Right cardiac atrium (tissue), 5 donors: ENCODE data around the gene GTF2A1L. TPM values are rescaled to one million over a fixed set of nuclear protein-coding genes. Genes with fewer than 3 reads are reported as not detected.
"Not testable (repeated sequence)": the region's sequence is repeated elsewhere in the genome, so short reads cannot be mapped to it uniquely, and the experiment has no call there.

Experiments
- ATAC-seq, 2 donors: fragments of 200-7000 bp; cut with Tn5 transposase; one replicate each; pipeline versions ENCODE4 v1.8.0 to v1.9.1; 2020; ENCODE audit warnings: moderate library complexity in 2 of 2, mild to moderate bottlenecking in 1 of 2
- DNase-seq, 3 donors: peaks; one replicate each; pipeline ENCODE4 v3.0.0-alpha.2; 2020
- H3K27ac ChIP-seq: one replicate; pipeline ENCODE4 v1.5.1; 2013; ENCODE audit warnings: mild to moderate bottlenecking, low read length, control low read depth, moderate library complexity
- H3K27me3 ChIP-seq: one replicate; pipeline ENCODE4 v1.6.1; 2013; ENCODE audit not compliant: control insufficient read depth, insufficient read depth
- H3K4me1 ChIP-seq: one replicate; pipeline ENCODE4 v1.6.1; 2013; ENCODE audit warnings: low read length; ENCODE audit not compliant: control insufficient read depth, insufficient read depth
- H3K4me3 ChIP-seq: one replicate; pipeline ENCODE4 v1.5.1; 2013; ENCODE audit warnings: low read length, control low read depth
- H3K9me3 ChIP-seq: one replicate; pipeline ENCODE4 v1.6.1; 2013; ENCODE audit warnings: low read length; ENCODE audit not compliant: control insufficient read depth
- WGBS: extraction: QIAGEN DNeasy Blood & Tissue Kit; methylation state at CpG from one replicate; pipeline ENCODE4 v1.1.7; 2013; 5-methylcytosine and 5-hydroxymethylcytosine counted together
- intact Hi-C, 4 donors: fragments of 100-400 bp; cut with DNase I; formaldehyde crosslinking; loops; one replicate each; pipeline versions ENCODE4 v1.11.0 to v1.14.0; 2022 to 2023
- polyA plus RNA-seq: library from polyadenylated mRNA; stranded (reverse); fragments of 200-250 nt; gene quantifications from one replicate; pipeline ENCODE4 v1.2.3, GENCODE V29; 2013
- total RNA-seq, 4 donors: library from RNA; stranded (reverse); fragmentation: NEBNext Ultra II Directional; extraction: Animal tissue kit (Norgen Biotek cat#: 25700); gene quantifications; one replicate each; pipeline ENCODE4 v1.2.1, GENCODE V29; 2021
- donor health status: healthy with polysubstance abuse.
- donor health status: DM: no; HTN: yes; CAD: no.
- donor health status: DM: no; HTN: no; CAD: no.
- donor health status: DM: no; HTN: yes; CAD: no; lungs with severe emphysema.
- donor health status: DM: yes; HTN: yes; CAD: no.

Gene GTF2A1L
- total and polyA plus RNA-seq, 5 donors = 0.79 TPM; not detected in 4

DNA sequence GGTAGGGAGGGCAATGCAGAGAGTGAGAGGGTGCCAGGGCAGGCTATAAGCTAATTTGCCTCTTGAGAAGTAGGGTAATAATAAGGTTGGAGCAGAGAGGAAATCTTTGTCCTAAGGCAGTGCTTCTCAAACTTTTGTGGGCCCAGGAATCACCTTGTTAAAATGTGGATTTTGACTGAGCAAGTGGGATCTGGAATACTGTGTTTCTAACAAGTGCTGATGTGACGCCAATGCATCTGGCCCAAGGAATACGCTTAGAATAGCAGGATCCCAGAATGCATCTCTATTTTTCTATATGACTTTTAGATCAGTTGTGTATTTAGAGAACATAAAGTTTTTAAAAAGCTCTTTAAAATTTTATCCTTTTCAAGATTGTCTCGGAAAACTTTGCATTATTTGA, 29.7 kb upstream of the GTF2A1L start:
- intact Hi-C loops = loop anchor here in 3 of 4 donors (10.0 kb wide), 4 partner anchors 53 to 483 kb away; partner anchors contain the start of gene STON1 (in 1 of the 3)
- no peak for DNase-seq
- 93% methylated on average over 3 of the region's 3 CpGs for WGBS

DNA sequence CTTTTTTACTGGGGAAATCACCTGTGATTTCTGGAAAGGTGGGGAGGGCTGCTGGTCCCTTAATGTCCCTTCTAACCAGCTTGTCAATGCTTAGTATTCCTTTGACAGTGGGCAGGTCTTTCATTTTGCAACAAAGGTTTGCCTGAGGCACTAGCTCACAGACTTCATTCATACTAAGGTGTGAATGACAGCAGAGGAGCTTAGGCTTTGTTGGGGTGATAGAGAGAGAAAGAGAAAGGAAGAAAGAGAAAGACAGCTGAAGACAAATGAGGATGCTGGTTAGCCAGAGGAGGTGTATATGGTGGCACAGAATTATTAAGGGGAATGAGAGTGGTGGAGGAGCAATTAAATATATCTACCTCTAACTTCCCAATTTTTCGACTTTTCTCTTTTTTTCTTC, 28.9 kb upstream of the GTF2A1L start:
- Histone ChIP-seq H3K27ac (no peak overlapping the region), H3K9me3 (no peaks in the 10 kb centered on the region), H3K27me3 (no peaks in the 10 kb centered on the region), H3K4me3 (no peak overlapping the region), H3K4me1 (no peaks in the 10 kb centered on the region)
- intact Hi-C loops = loop anchor here in 3 of 4 donors (10.0 kb wide), 4 partner anchors 54 to 484 kb away; partner anchors contain the start of gene STON1 (in 1 of the 3)
- 75% methylated on average over 1 of the region's 1 CpG for WGBS
- no peak for ATAC-seq
- no peak for DNase-seq

More for the DNA sequence above, 29.7 kb upstream of the GTF2A1L start:
- H3K4me1 ChIP-seq = no peaks in the 10 kb centered on the region
- no peak overlapping the region for H3K4me3 ChIP-seq
- no peak for ATAC-seq
- H3K9me3 ChIP-seq = no peaks in the 10 kb centered on the region
- no peak overlapping the region for H3K27ac ChIP-seq
- H3K27me3 ChIP-seq = no peaks in the 10 kb centered on the region

DNA sequence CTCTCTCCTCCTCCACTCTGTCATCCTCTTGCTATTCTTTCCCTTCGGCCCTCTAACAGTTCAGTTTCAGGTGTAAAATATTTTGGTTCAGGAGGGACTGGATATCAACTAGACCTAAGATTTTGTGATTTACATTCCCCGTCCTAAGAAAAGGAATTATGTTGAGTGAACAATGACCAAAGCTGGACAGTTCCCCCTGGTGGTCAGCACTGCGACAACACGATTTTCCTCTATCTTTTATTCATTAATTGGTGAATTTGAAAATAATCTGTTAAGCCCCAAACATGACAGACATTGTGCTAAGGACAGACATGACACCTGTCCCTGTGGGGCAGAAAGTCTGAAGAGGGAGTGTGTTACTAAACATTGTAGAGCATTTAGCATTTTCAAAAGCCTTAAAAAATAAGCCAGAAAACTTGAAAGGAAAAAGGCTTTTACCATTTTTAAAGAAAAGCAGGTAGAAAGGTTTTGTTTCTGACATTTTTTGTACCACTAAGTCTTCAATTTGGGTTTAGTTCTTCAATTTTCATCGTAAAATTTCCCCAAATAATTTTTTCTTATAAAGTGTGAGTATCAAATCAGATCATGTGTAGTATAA, 28.4 kb upstream of the GTF2A1L start:
- Histone ChIP-seq H3K4me1 (no peaks in the 10 kb centered on the region), H3K9me3 (no peaks in the 10 kb centered on the region), H3K27ac (no peak overlapping the region), H3K4me3 (no peak overlapping the region), H3K27me3 (no peaks in the 10 kb centered on the region)
- intact Hi-C loops = loop anchor here in 3 of 4 donors (10.0 kb wide), 4 partner anchors 54 to 484 kb away; partner anchors contain the start of gene STON1 (in 1 of the 3)
- no peak for ATAC-seq
- WGBS = 24% methylated on average over 5 of the region's 5 CpGs
- DNase-seq = peak in 1 of 3 donors; percentile 65

DNA sequence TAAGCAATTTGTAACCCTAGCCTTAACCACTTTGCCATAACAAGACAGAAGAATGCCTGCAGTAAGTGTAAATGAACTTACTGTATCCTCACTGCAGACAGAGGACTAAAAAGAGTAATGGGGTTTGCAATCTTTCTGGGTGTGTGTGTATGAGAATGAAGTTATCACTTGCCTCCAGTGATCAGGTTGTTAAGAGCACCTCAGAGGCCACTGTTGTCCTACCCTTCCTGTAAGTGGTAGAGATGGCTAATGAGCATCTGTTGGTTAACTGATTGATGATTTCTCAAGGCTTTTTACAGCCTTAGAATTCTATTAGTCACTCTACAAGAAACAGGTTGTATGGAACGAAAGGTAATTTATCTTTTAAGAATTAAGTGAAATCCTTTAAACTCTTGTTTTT, 27.6 kb upstream of the GTF2A1L start:
- Histone ChIP-seq H3K4me3 (no peak overlapping the region), H3K9me3 (no peaks in the 10 kb centered on the region), H3K27me3 (no peaks in the 10 kb centered on the region), H3K27ac (no peak overlapping the region), H3K4me1 (no peaks in the 10 kb centered on the region)
- no peak for DNase-seq
- intact Hi-C loops = no loop called here
- ATAC-seq = no peak
- WGBS = 87% methylated on average over 1 of the region's 1 CpG

DNA sequence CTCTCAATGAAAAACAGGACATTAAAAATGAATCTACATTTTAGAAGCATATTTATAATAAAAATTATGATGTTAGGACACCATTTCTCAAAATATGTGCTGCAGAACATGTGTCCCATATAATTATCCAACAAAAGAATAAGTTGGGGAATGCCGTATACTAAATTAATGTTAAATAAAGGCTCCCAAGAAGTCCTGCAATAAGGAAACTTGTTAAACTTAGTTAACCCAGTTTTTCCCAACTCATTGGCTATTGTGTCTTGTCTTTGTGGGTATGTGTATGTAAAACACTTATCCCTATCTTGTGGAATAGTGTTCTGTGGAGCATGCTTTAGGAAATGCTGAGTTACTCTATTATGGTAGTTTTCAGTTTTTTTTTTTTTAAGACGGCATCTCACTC, 25.6 kb upstream of the GTF2A1L start:
- no peaks in the 10 kb centered on the region for H3K4me1 ChIP-seq
- intact Hi-C loops = no loop called here
- ATAC-seq (no peak), DNase-seq (no peak)
- no peak overlapping the region for H3K27ac ChIP-seq
- H3K27me3 ChIP-seq = no peaks in the 10 kb centered on the region
- WGBS = 95% methylated on average over 2 of the region's 2 CpGs
- no peaks in the 10 kb centered on the region for H3K9me3 ChIP-seq
- no peak overlapping the region for H3K4me3 ChIP-seq

DNA sequence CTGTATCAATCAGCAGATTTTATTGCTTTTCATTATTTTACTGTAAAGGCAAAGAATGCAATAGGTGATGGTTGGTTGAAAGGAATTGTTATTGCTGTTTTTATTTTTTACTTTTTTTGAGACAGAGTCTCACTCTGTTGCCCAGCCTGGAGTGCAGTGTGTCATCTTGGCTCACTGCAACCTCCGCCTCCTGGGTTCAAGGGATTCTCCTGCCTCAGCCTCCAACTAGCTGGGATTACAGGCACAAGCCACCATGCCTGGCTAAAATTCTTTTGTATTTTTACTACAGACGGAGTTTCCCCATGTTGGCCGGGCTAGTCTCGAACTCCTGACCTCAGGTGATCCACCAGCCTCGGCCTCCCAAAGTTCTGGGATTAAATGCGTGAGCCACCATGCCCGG, 20.9 kb upstream of the GTF2A1L start:
- H3K9me3 ChIP-seq, H3K27ac ChIP-seq, intact Hi-C loops, H3K4me3 ChIP-seq, ATAC-seq, H3K27me3 ChIP-seq, H3K4me1 ChIP-seq, DNase-seq: not testable (repeated sequence)
- 98% methylated on average over 7 of the region's 7 CpGs for WGBS

DNA sequence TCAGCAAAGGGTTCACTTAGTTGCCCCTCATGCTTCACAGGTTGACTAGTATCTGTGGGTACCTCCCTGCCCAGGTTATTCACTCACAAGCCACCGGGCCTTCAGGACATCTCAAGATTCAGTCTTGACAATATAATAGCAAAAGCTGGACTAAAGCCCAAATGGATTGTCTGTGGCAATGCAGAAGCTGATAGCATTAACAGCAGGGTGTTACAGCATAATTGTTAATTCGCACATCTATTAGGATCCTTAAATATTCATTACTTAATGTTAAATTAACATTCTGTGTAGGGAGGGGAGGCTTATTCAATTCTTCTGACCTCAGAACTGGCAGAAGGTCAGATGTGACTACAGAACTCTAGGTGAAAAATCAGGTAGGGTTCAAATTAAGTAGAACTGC, 20.2 kb upstream of the GTF2A1L start:
- ATAC-seq = no peak
- no peaks in the 10 kb centered on the region for H3K9me3 ChIP-seq
- no peak for DNase-seq
- intact Hi-C loops = no loop called here
- H3K4me1 ChIP-seq = no peaks in the 10 kb centered on the region
- no peak overlapping the region for H3K27ac ChIP-seq
- H3K27me3 ChIP-seq = no peaks in the 10 kb centered on the region
- no peak overlapping the region for H3K4me3 ChIP-seq
- 55% methylated on average over 2 of the region's 2 CpGs for WGBS

DNA sequence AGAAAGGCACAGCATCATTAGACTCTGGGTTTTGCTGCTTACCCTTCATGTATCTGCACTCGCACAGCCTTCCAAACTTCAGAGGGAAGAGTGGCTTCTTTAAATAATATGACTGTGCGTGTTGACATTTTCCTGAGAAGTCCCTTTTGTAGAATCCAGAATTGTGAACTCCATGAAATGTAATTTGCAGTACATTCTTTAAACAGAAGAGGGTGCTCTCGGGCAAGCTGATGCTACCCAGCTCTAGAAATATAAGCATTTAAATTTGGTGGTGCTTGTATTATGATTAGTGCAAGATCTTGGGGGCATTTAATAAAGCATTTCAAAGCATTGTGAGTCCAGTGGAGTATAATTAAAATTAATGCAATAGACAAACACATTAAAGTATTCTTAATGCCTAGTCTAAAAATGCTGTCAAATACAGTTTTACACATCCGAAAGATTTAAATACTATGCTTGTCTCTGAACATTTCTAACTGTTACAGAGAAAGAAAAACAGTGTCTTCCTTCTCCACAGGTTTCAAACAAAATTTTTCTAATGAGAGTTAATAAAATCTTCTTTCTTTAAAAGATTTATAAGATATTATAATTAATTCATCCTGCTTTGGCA, 17.3 kb upstream of the GTF2A1L start:
- Histone ChIP-seq H3K27me3 (no peaks in the 10 kb centered on the region), H3K4me3 (no peak overlapping the region), H3K9me3 (no peaks in the 10 kb centered on the region), H3K4me1 (no peaks in the 10 kb centered on the region), H3K27ac (no peak overlapping the region)
- intact Hi-C loops = no loop called here
- DNase-seq (no peak), ATAC-seq (peak in 1 of 2 donors; percentile 13)
- 32% methylated on average over 4 of the region's 4 CpGs for WGBS

DNA sequence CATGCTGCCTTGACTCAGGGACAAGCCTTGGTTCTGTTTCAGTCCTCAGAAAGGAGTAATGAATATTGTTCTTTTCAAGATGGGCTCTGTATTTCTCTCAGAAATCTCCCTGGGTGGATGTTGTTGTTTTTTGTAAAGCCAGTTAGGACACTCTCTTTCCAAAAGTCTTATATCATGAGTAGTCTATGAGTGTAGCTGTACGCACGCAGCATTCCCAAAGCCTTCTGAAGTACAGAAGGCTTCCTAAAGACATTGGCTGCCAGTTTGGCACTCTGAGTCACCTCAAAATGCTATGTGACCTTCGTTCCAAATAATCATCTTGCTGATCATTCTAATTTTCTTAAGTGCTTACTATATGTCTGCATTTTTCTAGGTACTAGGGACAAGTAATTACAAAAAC, 16.7 kb upstream of the GTF2A1L start:
- H3K4me3 ChIP-seq = no peak overlapping the region
- no peak overlapping the region for H3K27ac ChIP-seq
- WGBS = 81% methylated on average over 3 of the region's 3 CpGs

DNA sequence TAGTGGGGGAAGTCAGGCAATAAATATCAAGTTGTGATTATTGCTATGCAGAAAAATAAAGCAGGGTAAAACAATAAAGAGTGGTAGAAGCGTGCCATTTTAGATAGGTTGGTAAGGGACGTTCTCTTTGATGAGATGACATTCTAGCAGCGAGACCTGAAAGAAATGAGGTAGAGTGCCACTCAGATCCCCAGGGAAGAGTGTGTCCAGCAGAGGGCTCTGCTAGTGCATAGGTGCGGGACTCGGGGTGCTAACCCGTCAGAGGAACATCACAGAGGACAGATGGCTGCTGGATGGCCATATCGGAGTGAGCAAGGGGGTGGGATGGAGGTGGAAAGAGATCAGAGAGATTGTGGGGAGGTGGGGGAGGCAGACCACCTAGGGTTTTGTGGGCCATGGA, 16.3 kb upstream of the GTF2A1L start:
- WGBS = 70% methylated on average over 7 of the region's 7 CpGs
- no peaks in the 10 kb centered on the region for H3K27me3 ChIP-seq
- DNase-seq (peak in 1 of 3 donors; percentile 64), ATAC-seq (peak in 1 of 2 donors; percentile 62)
- H3K9me3 ChIP-seq = no peaks in the 10 kb centered on the region
- intact Hi-C loops = no loop called here
- no peaks in the 10 kb centered on the region for H3K4me1 ChIP-seq
- no peak overlapping the region for H3K4me3 ChIP-seq
- H3K27ac ChIP-seq = no peak overlapping the region

More for the DNA sequence above, 16.7 kb upstream of the GTF2A1L start:
- Histone ChIP-seq H3K9me3 (no peaks in the 10 kb centered on the region), H3K27me3 (no peaks in the 10 kb centered on the region), H3K4me1 (no peaks in the 10 kb centered on the region)
- DNase-seq (no peak), ATAC-seq (no peak)
- intact Hi-C loops = no loop called here

DNA sequence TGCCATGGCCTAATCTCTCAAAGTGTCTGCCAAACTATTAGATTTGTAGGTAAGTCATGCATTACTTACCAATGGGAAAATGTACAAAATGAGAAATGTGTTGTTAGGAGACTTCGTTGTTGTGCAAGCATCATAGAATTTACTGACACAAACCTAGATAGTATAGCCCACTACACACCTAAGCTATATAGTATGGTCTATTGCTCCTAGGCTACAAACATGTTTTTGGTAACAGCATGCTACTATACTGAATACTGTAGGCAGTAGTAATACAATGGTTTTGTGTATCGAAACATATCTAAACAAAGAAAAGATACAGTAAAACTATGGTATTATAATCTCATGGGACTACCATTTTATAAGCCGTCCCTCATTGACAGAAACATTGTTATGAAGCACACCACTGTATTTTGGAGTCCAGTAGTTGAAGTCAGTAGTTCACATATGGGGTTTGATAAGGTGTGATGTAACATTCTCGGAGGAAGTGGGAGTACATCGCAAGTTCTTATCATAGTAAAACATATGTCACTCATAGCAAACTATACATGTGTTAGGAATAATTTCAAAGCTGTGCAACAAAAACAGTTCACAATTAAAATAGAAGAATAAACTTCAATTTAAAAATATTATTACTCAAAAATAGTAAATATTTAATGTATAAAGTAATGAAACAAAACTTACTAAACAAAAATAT, 12.0 kb upstream of the GTF2A1L start:
- intact Hi-C loops = no loop called here
- Histone ChIP-seq H3K27me3 (no peaks in the 10 kb centered on the region), H3K27ac (no peak overlapping the region), H3K4me1 (no peaks in the 10 kb centered on the region), H3K9me3 (no peaks in the 10 kb centered on the region), H3K4me3 (no peak overlapping the region)
- WGBS = 68% methylated on average over 5 of the region's 5 CpGs
- DNase-seq = no peak
- ATAC-seq = no peak
